HG02763 (cell line): Measurements from ENCODE around the gene C2orf74.

Source experiments
- ATAC-seq: cut with Tn5 transposase; IDR thresholded peaks from one replicate; pipeline ENCODE4 v1.9.1; 2021; ENCODE audit warnings: mild to moderate bottlenecking, moderate library complexity; ENCODE audit not compliant: unreplicated experiment

The C2orf74 gene

DNA sequence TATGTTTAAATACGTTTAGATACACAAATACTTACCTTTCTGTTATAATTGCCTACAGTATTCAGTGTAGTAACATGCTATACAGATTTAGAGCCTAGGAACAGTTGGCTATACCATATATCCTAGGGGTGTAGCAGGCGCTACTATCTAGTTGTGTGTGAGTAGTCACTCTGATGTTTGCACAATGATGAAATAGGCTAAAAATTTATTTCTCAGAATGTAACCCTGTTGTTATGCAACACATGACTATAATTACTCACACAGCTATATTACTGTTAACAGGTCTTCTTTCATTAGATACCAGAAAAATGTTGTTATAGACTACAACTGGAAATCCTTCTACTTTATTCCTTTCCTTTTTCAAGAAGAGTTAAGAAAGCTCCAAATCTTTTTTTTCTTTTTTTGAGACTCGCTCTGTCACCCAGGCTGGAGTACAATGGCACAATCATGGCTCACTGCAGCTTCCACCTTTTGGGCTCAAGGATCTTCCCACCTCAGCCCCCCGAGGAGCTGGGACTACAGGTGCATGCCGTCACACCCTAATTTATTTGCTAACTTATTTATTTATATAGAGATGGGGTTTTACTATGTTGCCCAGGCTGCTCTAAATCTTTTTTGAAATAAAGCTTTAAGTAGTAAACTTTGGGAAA, 48.5 kb downstream of the C2orf74 start:
- ATAC-seq: no peak

DNA sequence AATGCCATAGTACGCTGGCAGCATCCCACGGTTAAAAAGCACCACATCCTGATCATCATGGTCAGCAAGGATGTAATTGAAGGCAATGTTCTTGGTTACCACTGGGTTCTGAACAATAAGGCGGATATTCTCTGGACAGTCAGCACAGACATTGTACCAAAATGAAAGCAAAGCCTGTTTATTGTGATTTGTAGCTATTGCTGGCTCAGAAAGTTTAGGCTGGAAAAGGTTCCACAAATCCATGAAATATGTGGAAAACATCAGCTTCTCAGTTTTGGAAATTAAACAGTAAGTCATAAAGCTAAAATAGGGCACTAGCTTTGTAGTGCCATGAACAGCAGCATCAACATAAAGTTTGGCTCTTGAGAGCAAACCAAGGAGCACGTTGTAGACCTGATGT, 52.2 kb downstream of the C2orf74 start:
- no peak for ATAC-seq
